H1 (cell line): ENCODE results near the gene FAM216A.

Experiments
- ATF2 ChIP-seq: IDR thresholded peaks from 2 replicates; pipeline ENCODE4 v1.6.1; 2012; ENCODE audit warnings: low read length, inconsistent platforms
- BRCA1 ChIP-seq: IDR thresholded peaks from 2 replicates; pipeline ENCODE4 v1.6.1; 2012; ENCODE audit warnings: low read depth, low read length, improper control_type of control experiment
- CEBPB ChIP-seq: IDR thresholded peaks from 2 replicates; pipeline ENCODE4 v1.6.1; 2012; ENCODE audit warnings: low read depth, low read length
- CTCF ChIP-seq, 3 experiments: IDR thresholded peaks; 1 replicate in 2 of 3; 2 replicates in 1 of 3; pipeline versions ENCODE4 v1.5.1 to v1.6.1; 2011; ENCODE audit warnings: low read length in 3 of 3, mild to moderate bottlenecking in 3 of 3, inconsistent platforms in 2 of 3, low read depth in 1 of 3, moderate library complexity in 1 of 3; ENCODE audit not compliant: insufficient read depth in 1 of 3; ENCODE audit errors: control extremely low read depth in 1 of 3
- EZH2 ChIP-seq: fragments of 200-600 bp; sonication (generic); IDR thresholded peaks from 2 replicates; pipeline ENCODE4 v1.7.1; 2012; ENCODE audit warnings: low read depth, mild to moderate bottlenecking, moderate library complexity, low read length, inconsistent platforms; ENCODE audit not compliant: severe bottlenecking
- JUND ChIP-seq: IDR thresholded peaks from 2 replicates; pipeline ENCODE4 v1.6.1; 2011; ENCODE audit warnings: mild to moderate bottlenecking, improper control_type of control experiment, low read length
- POLR2A ChIP-seq, 2 experiments: IDR thresholded peaks; 1 replicate in 1 of 2; 2 replicates in 1 of 2; pipeline ENCODE4 v1.6.1; 2011; ENCODE audit warnings: low read depth in 2 of 2, low read length in 2 of 2, mild to moderate bottlenecking in 2 of 2; ENCODE audit errors: control extremely low read depth in 1 of 2
- POLR2AphosphoS5 ChIP-seq: IDR thresholded peaks from 2 replicates; pipeline ENCODE4 v1.6.1; 2011; ENCODE audit warnings: low read depth, low read length
- RNF2 ChIP-seq: fragments of 200-900, 300-1000 bp; sonication (generic); IDR thresholded peaks from 2 replicates; pipeline ENCODE4 v1.7.1; 2016; ENCODE audit warnings: borderline replicate concordance, low read depth, mild to moderate bottlenecking, antibody characterized with exemption, low read length; ENCODE audit not compliant: poor library complexity, severe bottlenecking; ENCODE audit errors: missing control alignments
- YY1 ChIP-seq: IDR thresholded peaks from 2 replicates; pipeline ENCODE4 v1.6.1; 2011; ENCODE audit warnings: low read depth, mild to moderate bottlenecking, low read length

GRCh38 chr12:110533607-110534006 is 65.0 kb downstream of the FAM216A start:
- TF ChIP-seq ATF2 = no peak
- no peak for TF ChIP-seq CTCF (IDR thresholded peaks at IDR 0.05; ENCODE audit: control extremely low read depth in 1 of 3, insufficient read depth in 1 of 3, low read depth in 1 of 3, low read length in 3 of 3)
- no peak for TF ChIP-seq BRCA1
- no peak for TF ChIP-seq JUND
- no peak for TF ChIP-seq POLR2A (IDR thresholded peaks at IDR 0.05; ENCODE audit: control extremely low read depth in 1 of 2, low read depth in 2 of 2, low read length in 2 of 2)
- TF ChIP-seq YY1 = no peak
- no peak for TF ChIP-seq EZH2
- no peak for TF ChIP-seq RNF2
- no peak for TF ChIP-seq POLR2AphosphoS5
- no peak for TF ChIP-seq CEBPB
